OCI-M2 (cell line): ENCODE data around the gene PTP4A1.

ENCODE experiments used
- DNase-seq: peaks from one replicate; lab custom pipeline; 2025; ENCODE audit not compliant: unreplicated experiment; lab: John Stamatoyannopoulos, UW

PTP4A1 gene

DNA sequence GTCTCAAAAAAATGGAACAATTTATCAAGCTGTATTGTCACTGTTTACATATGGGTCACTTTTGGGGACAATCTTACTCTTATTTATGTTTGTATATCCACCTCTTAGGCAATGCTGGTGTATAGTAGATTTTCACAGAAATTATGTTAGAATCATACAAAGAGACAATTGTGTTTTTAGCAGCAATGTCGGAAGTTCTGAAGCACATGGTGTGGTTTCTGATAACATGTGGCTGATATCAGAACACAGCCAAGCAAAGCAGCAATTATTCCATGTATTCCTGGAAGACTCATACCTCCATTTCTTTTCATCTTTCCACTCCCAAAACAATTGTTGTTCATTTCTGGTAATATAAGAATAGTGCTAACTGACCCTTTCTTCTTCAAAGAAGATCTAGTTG is 17.5 kb upstream of the PTP4A1 start:
- no peak for DNase-seq

DNA sequence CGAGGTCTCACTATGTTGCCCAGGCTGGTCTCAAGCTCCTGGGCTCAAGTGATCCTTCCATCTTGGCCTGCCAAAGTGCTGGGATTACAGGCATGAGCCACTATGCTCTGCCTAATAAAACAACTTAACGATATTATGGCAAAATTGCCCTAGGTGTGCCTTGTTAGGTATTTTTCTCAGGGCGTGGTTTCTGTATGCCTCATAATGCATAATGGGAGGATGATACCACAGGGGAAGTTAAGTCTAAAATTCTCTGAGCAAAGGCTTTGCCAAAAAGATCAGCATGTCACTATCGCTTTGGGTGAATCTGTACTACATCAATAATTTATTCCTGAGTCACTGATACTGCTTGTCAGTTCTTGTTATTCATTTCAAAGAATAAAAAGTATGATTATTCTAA is 15.9 kb upstream of the PTP4A1 start:
- no peak for DNase-seq

DNA sequence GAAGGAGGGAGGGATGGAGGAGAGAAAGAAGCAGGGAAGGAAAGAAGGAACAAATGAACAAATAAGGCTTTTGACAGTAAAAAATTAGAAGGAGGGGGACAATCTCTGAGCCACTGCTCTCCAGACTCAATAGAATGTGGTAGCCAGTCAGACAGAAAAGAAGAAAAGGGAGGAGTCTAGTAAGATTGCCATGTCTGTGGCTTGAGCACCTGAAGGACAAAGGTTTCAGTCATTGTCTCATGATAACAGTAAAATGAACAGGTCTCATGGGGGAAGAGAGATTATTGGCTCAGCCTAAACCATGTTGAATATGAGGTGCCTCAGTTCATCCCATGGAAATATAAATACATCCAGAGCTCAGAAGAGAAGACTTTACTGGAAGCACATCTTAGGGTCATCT is 14.0 kb upstream of the PTP4A1 start:
- DNase-seq, result no peak

DNA sequence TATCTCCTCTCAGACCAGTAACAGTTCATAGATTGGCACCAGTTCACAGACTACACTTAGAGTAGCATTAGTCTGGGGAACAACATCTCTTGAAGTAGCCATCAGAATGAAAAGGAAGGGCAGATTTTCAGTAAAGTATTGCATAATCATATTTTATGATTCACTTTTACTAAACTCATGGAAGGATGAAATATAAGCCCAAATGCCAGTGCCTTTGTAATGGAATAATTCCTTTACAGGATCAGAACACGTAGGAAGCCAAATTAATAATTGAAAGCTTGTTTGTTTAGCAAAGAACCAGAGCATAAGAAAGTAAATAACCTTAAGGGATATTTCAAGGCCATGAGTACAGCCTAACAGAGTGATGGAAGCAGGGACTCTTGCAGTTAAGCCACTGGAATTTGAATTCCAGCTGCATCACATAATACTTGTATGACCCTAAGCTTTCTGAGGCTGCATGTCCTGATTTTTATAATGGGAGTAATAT is 11.4 kb upstream of the PTP4A1 start:
- no peak for DNase-seq

DNA sequence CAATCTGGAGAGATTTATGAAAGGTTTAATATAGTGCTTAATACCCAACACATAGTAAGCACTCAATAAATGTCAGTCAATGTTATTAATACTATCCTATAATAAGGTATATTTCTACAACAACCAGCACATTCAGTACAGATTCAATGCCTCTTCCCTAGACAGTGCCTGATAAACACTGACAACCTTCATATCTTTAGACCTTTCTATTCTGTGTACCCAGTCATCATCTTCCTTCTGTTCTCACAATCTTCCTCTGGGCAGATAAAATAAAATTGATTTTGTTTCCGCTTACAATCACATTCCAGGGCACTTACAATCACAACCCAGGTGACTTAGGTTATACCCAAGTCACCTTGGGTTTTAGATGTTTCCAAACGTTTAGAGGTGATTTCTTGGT is 11.0 kb upstream of the PTP4A1 start:
- no peak for DNase-seq

DNA sequence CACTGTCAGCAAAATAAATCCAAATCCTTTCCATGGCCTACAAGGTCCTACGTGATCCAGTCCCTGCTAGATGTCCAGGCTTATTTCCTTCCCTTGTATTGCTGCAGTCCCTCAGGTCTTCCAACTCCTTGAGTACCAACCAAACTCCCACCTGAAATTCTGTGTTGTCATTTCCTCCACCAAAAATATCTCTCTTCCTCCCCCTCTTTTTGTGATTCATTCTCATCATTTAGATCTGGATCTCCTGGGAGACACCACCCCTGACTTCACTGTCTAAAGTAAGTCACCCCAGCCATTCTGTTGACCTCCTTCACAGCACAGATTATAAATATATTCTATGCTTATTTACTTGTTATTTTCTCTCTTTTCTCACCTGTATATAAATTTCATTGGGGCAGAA is 9.0 kb upstream of the PTP4A1 start:
- DNase-seq, result no peak

DNA sequence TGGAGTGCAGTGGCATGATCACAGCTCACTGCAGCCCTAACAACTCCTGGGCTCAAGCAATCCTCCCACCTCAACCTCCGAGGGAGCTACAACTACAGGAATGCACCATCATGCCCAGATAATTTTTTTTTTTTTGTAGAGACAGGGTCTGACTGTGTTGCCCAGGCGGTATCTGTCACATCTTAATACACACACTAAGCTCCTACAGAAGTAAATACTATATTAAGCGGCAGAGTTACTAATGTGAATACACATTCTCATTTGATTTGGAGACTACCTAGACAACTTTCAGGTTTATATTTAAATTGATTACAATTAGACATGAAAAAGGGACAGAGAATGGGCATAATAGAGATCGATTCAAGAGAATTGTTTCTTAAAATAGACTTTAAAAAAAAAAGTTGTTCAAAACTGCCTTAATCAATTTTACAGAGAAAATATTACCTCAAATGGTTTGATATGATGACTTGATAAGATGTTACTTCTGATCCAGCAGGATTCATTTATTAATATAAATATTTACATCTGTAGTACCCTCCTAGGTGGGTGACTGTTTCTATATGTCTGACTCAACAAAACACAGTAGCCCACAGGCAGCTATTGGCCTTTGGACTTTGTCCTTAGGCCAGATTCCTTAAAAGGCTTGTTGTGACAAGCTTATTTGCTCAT is 7.1 kb upstream of the PTP4A1 start:
- no peak for DNase-seq

GRCh38 chr6:63565727-63566596 is 6.3 kb upstream of the PTP4A1 start:
- no peak for DNase-seq

DNA sequence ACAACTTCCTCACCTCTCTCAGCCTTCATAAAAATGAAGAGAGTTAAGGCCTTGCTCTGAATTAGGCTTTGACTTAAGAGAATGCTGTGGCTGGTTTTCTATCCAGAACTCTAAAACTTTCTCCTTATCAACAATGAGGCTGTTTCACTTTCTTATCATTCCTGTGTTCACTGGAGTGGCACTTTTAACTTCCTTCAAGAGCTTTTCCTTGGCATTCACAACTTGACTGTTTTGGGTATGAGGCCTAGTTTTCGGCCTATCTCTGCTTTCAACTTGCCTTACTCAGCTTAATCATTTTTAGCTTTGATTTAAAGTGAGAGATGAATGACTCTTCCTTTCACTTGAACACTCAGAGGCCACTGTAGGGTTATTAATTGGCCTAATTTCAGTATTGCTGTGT is 4.3 kb upstream of the PTP4A1 start:
- no peak for DNase-seq

DNA sequence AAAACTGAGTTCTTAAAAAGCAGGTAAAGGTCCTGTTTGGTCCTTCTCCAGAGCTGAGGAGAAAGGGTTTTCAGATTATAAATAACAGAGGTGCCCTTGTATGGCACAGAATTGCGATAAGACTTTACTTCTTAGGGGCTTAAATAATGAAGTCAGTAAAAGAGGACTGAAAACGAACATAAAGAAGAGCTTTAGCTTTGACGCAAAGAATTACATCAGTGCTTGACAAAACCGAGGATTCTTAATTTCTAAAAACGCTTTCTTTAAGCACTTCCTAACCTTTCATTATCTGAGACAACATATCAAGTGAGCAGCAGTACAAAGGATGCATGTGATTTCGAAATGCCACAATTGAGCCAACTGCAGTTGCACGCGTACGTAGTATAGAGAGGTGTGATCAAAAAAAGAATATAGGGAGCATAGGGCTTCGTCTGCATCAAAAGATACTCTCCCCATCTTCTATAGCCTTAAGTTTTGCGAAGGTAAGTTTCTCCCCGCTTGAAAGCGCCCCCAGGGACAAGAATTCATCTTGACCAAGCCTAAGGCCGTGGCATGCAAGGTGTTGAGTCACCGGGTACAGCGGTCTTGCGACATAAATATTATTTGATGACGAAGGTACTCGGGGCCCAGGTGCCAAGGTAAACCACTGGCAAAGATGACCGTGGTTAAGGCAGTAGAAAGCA is 778 bp upstream of the PTP4A1 start:
- no peak for DNase-seq

- no peak for DNase-seq
Measured at GRCh38 chr6:63572747-63573075, 431 bp downstream of the PTP4A1 start.

DNA sequence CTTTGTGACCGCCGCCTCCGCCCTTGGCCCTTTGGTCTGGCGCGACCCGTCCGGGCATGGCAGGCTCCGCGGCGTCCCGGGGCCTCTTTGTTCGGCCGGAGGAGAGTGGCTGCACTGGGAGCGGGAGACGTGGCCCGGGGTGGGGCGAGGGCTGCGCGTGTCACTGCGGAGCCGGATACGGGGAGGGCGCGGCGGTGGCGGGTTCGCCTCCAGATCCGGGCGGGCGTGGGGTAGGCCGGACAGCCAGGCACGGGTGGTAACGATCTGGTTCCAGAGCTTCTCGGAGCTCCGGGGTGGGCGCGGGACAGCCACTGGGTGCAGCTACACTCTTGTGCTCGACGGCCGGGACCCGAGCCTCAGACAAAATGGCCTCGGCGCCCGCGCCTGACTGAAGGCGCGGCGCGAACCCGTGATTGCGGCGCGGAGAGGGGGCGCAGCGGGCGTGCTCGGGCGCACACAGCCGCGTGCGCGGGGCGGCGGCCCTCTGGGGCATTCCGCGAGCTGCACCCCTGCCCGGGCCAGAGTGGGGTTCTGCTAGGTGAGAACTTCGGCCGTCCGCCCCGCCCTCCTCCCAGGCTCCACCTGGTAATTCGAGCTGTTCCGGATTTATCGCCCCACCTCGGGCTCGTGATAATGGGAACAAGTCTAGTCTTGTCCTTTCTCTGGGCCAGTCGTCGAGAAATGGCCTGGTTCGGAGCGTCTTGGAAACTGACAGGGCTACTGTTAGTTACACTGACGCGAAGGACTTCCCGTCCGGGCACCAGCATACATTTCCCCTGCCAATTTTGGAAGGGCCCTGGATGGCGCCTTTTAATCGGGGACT is 1.0 kb downstream of the PTP4A1 start:
- DNase-seq, result no peak

DNA sequence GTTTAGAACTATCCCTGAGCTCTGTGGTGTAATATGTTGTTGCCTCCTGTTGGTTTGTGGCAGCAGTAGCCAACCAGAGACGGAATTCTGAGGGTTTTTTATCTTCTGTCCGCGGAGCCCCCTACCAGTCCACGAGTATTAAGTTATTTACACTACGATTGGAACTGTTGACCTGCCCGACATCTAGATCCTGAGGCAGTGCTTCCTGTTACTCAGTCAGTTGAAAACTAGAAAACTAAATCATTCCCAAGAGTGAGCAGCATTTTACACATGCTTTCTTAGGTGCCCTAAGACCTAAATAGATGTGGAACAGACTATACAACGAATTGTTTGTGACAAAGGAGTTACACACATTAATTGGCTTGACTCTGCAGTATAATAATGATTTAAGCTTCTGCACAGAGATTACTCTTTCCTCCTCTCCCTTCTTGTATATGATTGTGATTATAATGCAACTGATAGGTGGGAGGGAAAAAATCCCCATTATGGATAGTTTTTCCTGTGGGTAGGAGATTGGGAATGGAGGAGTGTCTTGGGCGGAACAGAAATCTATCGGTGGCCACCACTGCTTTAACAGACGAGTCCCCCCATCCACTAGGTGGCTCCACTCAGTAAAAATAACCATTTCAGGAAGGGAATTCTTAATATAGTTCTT is 1.7 kb downstream of the PTP4A1 start:
- DNase-seq, result peak; percentile 60

DNA sequence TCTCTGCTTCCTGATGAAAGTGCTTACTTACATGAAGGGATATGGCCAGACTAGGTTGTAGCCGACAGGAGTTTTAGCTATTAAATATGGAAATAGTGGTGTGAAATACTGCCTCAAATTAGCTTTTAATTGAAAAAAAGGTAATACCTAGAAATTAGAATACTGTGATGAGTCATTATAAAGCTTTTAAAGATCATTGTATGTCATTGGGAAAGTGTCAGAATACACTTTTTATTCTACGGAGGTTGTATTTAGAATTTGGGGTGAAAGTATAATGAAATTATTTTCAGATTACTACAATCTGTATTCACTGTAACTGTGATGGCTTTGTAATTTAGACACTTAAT is 2.2 kb downstream of the PTP4A1 start:
- DNase-seq, result no peak

DNA sequence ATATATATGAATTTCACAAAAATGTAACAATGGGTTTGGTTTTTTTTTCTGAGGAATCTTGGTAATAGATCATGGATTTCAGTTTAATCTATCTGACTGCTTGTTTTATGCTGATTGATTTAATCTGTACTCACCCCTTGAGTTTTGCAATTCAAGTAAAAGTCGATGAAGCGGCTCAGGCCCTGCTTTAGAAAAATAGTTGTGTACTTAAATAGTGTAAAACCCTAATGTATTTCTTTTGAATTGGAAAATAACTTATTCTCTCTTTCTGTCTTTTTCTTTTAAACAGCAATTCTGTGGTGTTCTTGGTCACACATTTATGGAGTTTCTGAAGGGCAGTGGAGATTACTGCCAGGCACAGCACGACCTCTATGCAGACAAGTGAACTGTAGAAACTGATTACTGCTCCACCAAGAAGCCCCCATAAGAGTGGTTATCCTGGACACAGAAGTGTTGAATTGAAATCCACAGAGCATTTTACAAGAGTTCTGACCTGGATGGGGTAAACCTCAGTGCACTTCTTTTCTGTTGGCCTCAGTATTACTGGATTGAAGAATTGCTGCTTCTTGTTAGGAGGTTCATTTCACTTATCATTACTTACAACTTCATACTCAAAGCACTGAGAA is 4.0 kb downstream of the PTP4A1 start:
- no peak for DNase-seq

DNA sequence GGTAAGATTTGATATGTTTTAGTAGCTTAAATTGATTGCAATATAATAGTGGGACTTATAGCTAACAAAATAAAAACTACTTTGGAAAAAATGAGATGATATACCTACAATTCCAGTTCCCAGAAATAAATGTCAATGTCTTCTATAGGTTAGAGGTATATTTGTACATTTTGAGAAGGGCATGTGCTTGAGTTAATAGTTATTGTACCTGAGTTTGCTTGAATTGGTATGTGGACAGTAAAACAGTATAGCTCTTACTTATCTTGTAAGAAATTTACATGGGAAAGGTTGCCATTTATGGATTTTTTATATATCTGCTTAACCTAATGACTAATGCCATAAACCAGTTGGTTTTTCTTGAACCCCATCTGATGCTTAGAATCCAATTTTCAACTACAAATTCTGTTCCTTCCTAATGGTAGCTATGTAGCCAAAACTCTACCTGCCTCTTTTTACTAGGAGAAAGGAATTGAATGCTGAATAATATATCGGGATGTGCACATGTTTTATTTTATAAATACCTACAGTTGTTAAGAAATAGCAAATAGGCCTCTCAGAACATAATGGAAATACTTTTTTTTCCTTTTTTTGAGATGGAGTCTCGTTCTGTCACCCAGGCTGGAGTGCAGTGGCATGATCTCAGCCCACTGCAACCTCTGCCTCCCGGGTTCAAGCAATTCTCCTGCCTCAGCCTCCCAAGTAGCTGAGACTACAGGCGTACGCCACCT is 4.9 kb downstream of the PTP4A1 start:
- no peak for DNase-seq

DNA sequence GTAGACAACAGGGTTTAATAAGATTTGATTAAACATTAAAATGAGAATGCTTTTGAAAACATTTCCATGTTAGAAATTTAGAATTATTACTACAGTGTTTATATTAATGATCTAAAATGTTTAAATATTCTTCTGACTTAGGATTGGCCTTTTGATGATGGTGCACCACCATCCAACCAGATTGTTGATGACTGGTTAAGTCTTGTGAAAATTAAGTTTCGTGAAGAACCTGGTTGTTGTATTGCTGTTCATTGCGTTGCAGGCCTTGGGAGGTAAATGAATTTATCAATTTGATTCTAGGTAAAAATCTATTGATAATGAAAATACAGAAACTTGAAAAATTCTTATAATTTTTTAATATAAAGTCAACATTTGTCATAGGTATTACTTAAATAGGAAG is 6.5 kb downstream of the PTP4A1 start:
- DNase-seq, result no peak

- no peak for DNase-seq
Measured at GRCh38 chr6:63579937-63580703, 7.8 kb downstream of the PTP4A1 start.

- no peak for DNase-seq
Measured at GRCh38 chr6:63580704-63580961, 8.4 kb downstream of the PTP4A1 start.
